Activated CD8-positive, alpha-beta memory T cell treated with anti-CD3 and anti-CD28 coated beads, Interleukin-2, amount 50 U/mL, for 24 hours (primary cell): ENCODE results near the gene CCNG1.

Experiments
- DNase-seq: peaks from one replicate; pipeline ENCODE4 v3.0.0-alpha.2; 2020; ENCODE audit errors: extremely low read depth

The CCNG1 gene

DNA sequence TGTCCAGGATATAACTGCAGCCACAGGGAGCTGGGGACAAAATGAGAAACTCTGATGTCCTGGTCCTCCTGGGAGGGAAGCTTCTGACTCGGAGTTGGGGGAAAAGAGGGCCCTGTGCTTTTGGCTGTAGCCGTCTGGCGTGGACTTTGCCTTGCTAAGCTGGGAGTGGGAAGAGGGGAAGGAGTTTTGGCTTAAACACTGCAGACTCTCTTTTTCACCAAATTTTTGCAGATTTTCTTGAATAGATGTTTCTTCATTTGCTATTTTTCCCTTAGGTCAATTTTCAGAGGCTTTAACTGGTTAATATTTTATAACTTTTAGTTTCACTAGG, 52.3 kb downstream of the CCNG1 start:
- no peak for DNase-seq
